Measurements from ENCODE around the gene PHYKPL.

GRCh38 chr5:178237431-178238312 is 5.1 kb upstream of the PHYKPL start:
- TF ChIP-seq, protein P1, sequence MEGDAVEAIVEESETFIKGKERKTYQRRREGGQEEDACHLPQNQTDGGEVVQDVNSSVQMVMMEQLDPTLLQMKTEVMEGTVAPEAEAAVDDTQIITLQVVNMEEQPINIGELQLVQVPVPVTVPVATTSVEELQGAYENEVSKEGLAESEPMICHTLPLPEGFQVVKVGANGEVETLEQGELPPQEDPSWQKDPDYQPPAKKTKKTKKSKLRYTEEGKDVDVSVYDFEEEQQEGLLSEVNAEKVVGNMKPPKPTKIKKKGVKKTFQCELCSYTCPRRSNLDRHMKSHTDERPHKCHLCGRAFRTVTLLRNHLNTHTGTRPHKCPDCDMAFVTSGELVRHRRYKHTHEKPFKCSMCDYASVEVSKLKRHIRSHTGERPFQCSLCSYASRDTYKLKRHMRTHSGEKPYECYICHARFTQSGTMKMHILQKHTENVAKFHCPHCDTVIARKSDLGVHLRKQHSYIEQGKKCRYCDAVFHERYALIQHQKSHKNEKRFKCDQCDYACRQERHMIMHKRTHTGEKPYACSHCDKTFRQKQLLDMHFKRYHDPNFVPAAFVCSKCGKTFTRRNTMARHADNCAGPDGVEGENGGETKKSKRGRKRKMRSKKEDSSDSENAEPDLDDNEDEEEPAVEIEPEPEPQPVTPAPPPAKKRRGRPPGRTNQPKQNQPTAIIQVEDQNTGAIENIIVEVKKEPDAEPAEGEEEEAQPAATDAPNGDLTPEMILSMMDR (IDR thresholded peaks at IDR 0.05) = no peak
- TF ChIP-seq POLR2A (IDR thresholded peaks at IDR 0.05) = no peak
